Naive thymus-derived CD8-positive, alpha-beta T cell (primary cell): ENCODE measurements around the gene CELA3B. TPM values are rescaled to one million over a fixed set of nuclear protein-coding genes. Genes with fewer than 3 reads are reported as not detected.
"Not testable (repeated sequence)": the region's sequence is repeated elsewhere in the genome, so short reads cannot be mapped to it uniquely, and the experiment has no call there.

Experiments
- ATAC-seq, 2 donors: fragments of 150-1000 bp; cut with Tn5 transposase in 1 of 2; sonication (Bioruptor Pico), chemical (Tn5 transposase) in 1 of 2; 1 replicate in 1 of 2; 2 replicates in 1 of 2; pipeline ENCODE4 v1.10.0; 2021; ENCODE audit warnings: mild to moderate bottlenecking in 2 of 2, moderate library complexity in 2 of 2
- POLR2A ChIA-PET: fragments of 350-600 bp; sonication (Branson Sonifier 250); formaldehyde crosslinking; loops from one replicate; lab custom pipeline; 2021; ENCODE audit warnings: antibody characterized with exemption; lab: Charles Lee
- DNase-seq, 10 donors: peaks; one replicate each; pipeline versions ENCODE4 v3.0.0 to v3.0.0-alpha.2; 2020 to 2022
- H3K27ac Mint-ChIP-seq, 10 donors: one replicate each; pipeline ENCODE4 v1.8.0; 2020 to 2022; ENCODE audit warnings: mild to moderate bottlenecking in 10 of 10, mixed read lengths in 10 of 10, moderate library complexity in 4 of 10, inconsistent platforms in 1 of 10
- H3K27me3 Mint-ChIP-seq, 5 donors: one replicate each; pipeline ENCODE4 v1.8.0; 2021 to 2022; ENCODE audit warnings: mixed read lengths in 5 of 5
- H3K36me3 Mint-ChIP-seq, 3 donors: one replicate each; pipeline ENCODE4 v1.8.0; 2020 to 2022; ENCODE audit warnings: mixed read lengths in 3 of 3, mild to moderate bottlenecking in 2 of 3, inconsistent platforms in 1 of 3
- H3K4me1 Mint-ChIP-seq, 4 donors: one replicate each; pipeline ENCODE4 v1.8.0; 2021 to 2022; ENCODE audit warnings: mixed read lengths in 4 of 4
- H3K4me3 Mint-ChIP-seq, 10 donors: one replicate each; pipeline ENCODE4 v1.8.0; 2020 to 2022; ENCODE audit warnings: mild to moderate bottlenecking in 10 of 10, mixed read lengths in 10 of 10, moderate library complexity in 6 of 10, inconsistent platforms in 1 of 10
- H3K9me3 Mint-ChIP-seq, 9 donors: one replicate each; pipeline ENCODE4 v1.8.0; 2020 to 2022; ENCODE audit warnings: mixed read lengths in 9 of 9, mild to moderate bottlenecking in 3 of 9, inconsistent platforms in 1 of 9, moderate library complexity in 1 of 9
- polyA plus RNA-seq, 3 donors: library from polyadenylated mRNA; unstranded; fragments of 300-500 nt; fragmentation: Illumina TruSeq; gene quantifications; one replicate each; pipeline ENCODE4 v1.2.3, GENCODE V29; 2021
- total RNA-seq, 8 experiments: library from RNA in 2 of 8; stranded (reverse) in 2 of 8; gene quantifications; one replicate each; pipeline ENCODE4 v1.2.3 and lab custom pipeline; 2021 to 2026

Gene CELA3B
- total and polyA plus RNA-seq, 5 experiments from 2014 or later, result not detected

GRCh38 chr1:22030473-22030872, 53.7 kb downstream of the CELA3B start:
- ATAC-seq (no peak), DNase-seq (no peak)
- peak overlapping the region in 2 of 10 donors; percentile 2 to 12 for H3K4me3 Mint-ChIP-seq
- peak overlapping the region; percentile 9 to 95 (median 72) for H3K27ac Mint-ChIP-seq
- no peaks in the 10 kb centered on the region for H3K9me3 Mint-ChIP-seq
- peaks cover 19 to 73% (median 56%) of the 10 kb centered on the region in 4 donors for H3K4me1 Mint-ChIP-seq
- no peaks in the 10 kb centered on the region for H3K27me3 Mint-ChIP-seq
- POLR2A ChIA-PET, result interaction anchor here (0.9 to 13.0 kb wide), 4 partner anchors 6 to 70 kb away, joined by 3 to 381 read pairs (median 134); partner anchors contain the start of gene CDC42
- H3K36me3 Mint-ChIP-seq, result peaks cover 0 to 9% (median 3%) of the 10 kb centered on the region in 3 donors

- peaks cover 0 to 9% (median 3%) of the 10 kb centered on the region in 3 donors for H3K36me3 Mint-ChIP-seq
- ATAC-seq (peak; percentile 90 to 92), DNase-seq (peak in 5 of 10 donors; percentile 32 to 65 (median 38))
- H3K27ac Mint-ChIP-seq, result peak overlapping the region; percentile 75 to 96 (median 92)
- POLR2A ChIA-PET, result interaction anchor here (0.9 to 13.0 kb wide), 5 partner anchors 5 to 59 kb away, joined by 3 to 381 read pairs (median 4); partner anchors contain the start of gene CDC42
- no peaks in the 10 kb centered on the region for H3K27me3 Mint-ChIP-seq
- H3K4me1 Mint-ChIP-seq, result peaks cover 15 to 67% (median 48%) of the 10 kb centered on the region in 4 donors
- H3K4me3 Mint-ChIP-seq, result peak overlapping the region; percentile 8 to 82 (median 72)
- H3K9me3 Mint-ChIP-seq, result no peaks in the 10 kb centered on the region
Measured at GRCh38 chr1:22031214-22031962, 54.6 kb downstream of the CELA3B start.

- H3K4me3 Mint-ChIP-seq, H3K36me3 Mint-ChIP-seq, H3K27me3 Mint-ChIP-seq, H3K9me3 Mint-ChIP-seq, DNase-seq, ATAC-seq: not testable (repeated sequence)
- Mint-ChIP-seq H3K27ac (peak overlapping the region in 1 of 10 donors; percentile 57), H3K4me1 (peaks cover 15 to 64% (median 52%) of the 10 kb centered on the region in 4 donors)
- POLR2A ChIA-PET, result interaction anchor here (0.7 to 11.8 kb wide), 4 partner anchors 8 to 430 kb away, joined by 3 to 297 read pairs (median 133); partner anchors contain the start of gene CDC42
Measured at GRCh38 chr1:22034834-22035233, 58.0 kb downstream of the CELA3B start.

GRCh38 chr1:22037520-22037919, 60.7 kb downstream of the CELA3B start:
- Mint-ChIP-seq H3K4me1 (peaks cover 15 to 64% (median 48%) of the 10 kb centered on the region in 4 donors), H3K9me3 (no peaks in the 10 kb centered on the region), H3K27ac (peak overlapping the region; percentile 89 to 100 (median 96)), H3K36me3 (peaks cover 0 to 4% (median 0%) of the 10 kb centered on the region in 3 donors), H3K4me3 (peak overlapping the region in 4 of 10 donors; percentile 16 to 86 (median 50)), H3K27me3 (no peaks in the 10 kb centered on the region)
- POLR2A ChIA-PET, result interaction anchor here (0.5 to 11.8 kb wide), 4 partner anchors 11 to 249 kb away, joined by 3 to 297 read pairs (median 133); partner anchors contain the start of gene CDC42
- ATAC-seq (no peak), DNase-seq (no peak)

- peak overlapping the region in 8 of 10 donors; percentile 27 to 86 (median 70) for H3K4me3 Mint-ChIP-seq
- peaks cover 19 to 65% (median 51%) of the 10 kb centered on the region in 4 donors for H3K4me1 Mint-ChIP-seq
- H3K27ac Mint-ChIP-seq, result peak overlapping the region; percentile 92 to 100 (median 96)
- no peaks in the 10 kb centered on the region for H3K36me3 Mint-ChIP-seq
- H3K9me3 Mint-ChIP-seq, result no peaks in the 10 kb centered on the region
- no peak for DNase-seq
- ATAC-seq, result no peak
- POLR2A ChIA-PET, result interaction anchor here (0.5 to 11.8 kb wide), 7 partner anchors 11 to 255 kb away, joined by 3 to 297 read pairs (median 5); partner anchors contain the start of genes CDC42 and USP48
- no peaks in the 10 kb centered on the region for H3K27me3 Mint-ChIP-seq
Measured at GRCh38 chr1:22038036-22038435, 61.2 kb downstream of the CELA3B start.

Other genes with a start within 250 kb of the CELA3B start
- 10 to 100 TPM; 94.5 to 95.5 TPM for gene USP48, start 193.9 kb upstream of the CELA3B start, total RNA-seq
- 10 to 100 TPM; 25.8 to 30.0 (median 28.4) TPM for gene USP48, start 193.9 kb upstream of the CELA3B start, polyA plus RNA-seq
- gene LDLRAD2, start 164.8 kb upstream of the CELA3B start, total RNA-seq, result not detected
- gene LDLRAD2, start 164.8 kb upstream of the CELA3B start, polyA plus RNA-seq, result not detected
- gene HSPG2, start 39.7 kb upstream of the CELA3B start, total RNA-seq, result 1 to 10 TPM; 6.4 to 7.2 TPM
- under 1 TPM in 2 of 3 donors, not detected in 1; 0.46 to 0.76 TPM for gene HSPG2, start 39.7 kb upstream of the CELA3B start, polyA plus RNA-seq
- not detected for gene CELA3A, start 24.6 kb downstream of the CELA3B start, total RNA-seq
- not detected for gene CELA3A, start 24.6 kb downstream of the CELA3B start, polyA plus RNA-seq
- 100 to 1,000 TPM; 229 to 239 TPM for gene CDC42, start 75.7 kb downstream of the CELA3B start, total RNA-seq
- gene CDC42, start 75.7 kb downstream of the CELA3B start, polyA plus RNA-seq, result 100 to 1,000 TPM; 236 to 472 (median 393) TPM
- not detected for gene WNT4, start 166.1 kb downstream of the CELA3B start, total RNA-seq
- gene WNT4, start 166.1 kb downstream of the CELA3B start, polyA plus RNA-seq, result not detected